ENCODE results near the gene SRRM4. TPM values are rescaled to one million over a fixed set of nuclear protein-coding genes. Genes with fewer than 3 reads are reported as not detected.
A peak's percentile ranks its signal among the peaks of the same experiment; 100 is the strongest.
"Not testable (repeated sequence)": the region's sequence is repeated elsewhere in the genome, so short reads cannot be mapped to it uniquely, and the experiment has no call there.

The SRRM4 gene
- total RNA-seq, 1 donor from 2014 or later = 0.96 TPM

DNA sequence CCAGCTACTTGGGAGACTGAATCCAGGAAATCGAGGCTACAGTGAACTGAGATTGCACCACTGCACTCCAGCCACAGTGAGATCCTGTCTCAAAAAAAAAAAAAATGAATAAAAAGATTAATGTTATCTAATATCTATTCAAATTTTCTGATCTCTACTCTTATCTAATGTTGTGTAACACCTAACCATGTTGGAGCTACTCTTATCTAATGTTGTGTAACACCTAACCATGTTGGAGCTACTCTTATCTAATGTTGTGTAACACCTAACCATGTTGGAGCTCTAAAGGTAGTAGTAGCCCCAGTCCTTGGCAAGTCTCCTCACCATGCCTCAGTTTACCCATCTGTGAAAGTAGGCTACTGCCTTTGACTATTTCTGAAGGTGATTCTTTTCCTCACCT, 26.9 kb downstream of the SRRM4 start:
- DNase-seq (ENCODE audit: low spot score) = not testable (repeated sequence)

- DNase-seq (ENCODE audit: low spot score) = no peak
These were observed 27.4 kb downstream of the SRRM4 start for GRCh38 chr12:119008691-119009221.

DNA sequence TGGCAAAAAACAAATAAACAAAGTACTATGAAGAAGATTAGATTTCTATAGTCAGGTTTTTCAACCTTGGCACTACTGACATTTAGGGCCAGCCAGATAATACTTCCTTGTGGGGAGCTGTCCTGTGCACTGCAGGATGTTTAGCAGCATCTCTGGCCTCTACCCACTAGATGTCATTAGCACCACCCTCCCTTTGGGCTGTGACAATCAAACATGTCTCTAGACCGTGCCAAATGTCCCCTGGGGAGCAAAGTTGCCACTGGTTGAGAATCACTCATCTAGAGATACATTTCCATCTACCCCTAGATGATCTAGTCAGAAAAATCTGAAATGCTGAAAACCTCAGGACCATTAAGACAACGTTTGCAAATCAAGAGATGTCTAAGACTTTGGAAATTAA, 29.9 kb downstream of the SRRM4 start:
- no peak for DNase-seq (ENCODE audit: low spot score)

DNA sequence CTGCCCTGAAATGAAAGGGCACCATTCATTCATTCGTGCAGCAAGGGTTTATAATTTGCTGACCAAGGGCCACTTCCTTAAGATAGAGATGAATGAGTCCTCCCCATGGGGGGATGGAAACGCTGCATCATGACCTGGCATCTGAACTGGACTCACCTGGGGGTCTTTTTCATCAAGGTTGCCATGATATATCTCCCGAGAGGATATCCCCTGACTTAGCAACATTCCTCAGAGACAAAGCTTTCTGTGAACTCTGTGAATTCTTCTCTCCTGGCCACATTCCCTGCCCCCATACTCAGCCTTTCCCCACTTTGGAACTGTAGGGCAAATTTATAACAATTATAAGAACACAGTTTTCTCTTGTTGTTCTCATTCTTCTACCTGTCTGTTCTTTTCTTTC, 30.8 kb downstream of the SRRM4 start:
- DNase-seq (ENCODE audit: low spot score) = no peak

DNA sequence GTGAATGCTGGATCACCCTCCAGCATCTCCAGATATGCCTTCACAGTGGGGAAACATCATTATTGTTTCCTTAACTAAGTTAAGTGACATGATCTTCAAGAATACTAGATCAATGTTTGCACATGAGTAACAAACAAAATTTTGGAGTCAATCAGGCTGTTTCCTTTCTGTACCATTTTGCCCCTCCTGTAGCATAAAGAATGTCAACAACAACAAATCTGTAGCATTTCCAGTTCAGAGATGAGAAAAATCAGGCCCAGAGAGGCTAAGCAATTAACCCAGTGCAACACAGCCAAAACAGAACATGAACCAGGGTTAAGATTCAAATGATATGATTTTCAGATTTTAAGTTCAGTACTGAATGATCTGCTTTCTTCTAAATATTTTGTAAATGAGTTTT, 31.7 kb downstream of the SRRM4 start:
- DNase-seq (ENCODE audit: low spot score) = no peak

DNA sequence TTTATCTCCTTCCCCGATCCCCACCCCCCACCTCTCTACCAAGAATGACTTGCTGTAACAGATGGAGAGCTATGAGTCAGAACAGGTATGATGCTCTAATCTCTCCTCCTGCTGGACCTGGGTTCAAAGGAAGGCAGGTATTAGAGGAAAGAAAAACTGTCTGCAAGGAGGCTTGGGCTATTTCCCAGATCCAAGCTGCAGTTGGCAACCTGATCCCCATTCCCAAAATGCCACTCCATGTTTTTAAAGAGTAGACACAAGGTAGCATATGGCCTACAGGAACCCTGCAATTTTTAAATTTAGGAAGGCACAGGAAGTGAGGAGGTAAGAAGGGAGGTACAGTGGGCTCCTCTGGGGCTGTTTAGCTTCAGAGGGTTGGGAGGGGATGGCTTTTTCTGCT, 33.0 kb downstream of the SRRM4 start:
- DNase-seq (ENCODE audit: low spot score) = no peak

DNA sequence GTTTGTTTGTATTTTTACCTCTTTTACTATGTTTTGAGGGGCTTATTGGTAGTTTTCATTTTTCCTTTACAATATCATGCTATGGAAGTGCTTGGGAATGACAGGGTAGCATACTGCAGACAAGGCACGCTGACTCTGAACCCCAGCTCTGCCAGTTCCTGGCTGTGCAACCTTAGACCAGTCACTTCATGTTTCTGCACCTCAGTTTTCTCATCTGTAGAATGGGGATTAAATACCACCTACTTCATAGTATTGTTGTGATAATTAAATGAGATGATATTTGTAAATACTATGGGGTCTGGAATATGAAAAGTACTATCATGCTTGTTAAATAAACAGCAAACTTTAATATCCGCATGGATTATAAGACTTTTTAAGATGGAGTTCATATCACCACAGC, 35.4 kb downstream of the SRRM4 start:
- no peak for DNase-seq (ENCODE audit: low spot score)

- no peak for DNase-seq (ENCODE audit: low spot score)
These were observed 37.8 kb downstream of the SRRM4 start for GRCh38 chr12:119019166-119019565.

GRCh38 chr12:119020406-119021360, 39.3 kb downstream of the SRRM4 start:
- DNase-seq (ENCODE audit: low spot score) = no peak

DNA sequence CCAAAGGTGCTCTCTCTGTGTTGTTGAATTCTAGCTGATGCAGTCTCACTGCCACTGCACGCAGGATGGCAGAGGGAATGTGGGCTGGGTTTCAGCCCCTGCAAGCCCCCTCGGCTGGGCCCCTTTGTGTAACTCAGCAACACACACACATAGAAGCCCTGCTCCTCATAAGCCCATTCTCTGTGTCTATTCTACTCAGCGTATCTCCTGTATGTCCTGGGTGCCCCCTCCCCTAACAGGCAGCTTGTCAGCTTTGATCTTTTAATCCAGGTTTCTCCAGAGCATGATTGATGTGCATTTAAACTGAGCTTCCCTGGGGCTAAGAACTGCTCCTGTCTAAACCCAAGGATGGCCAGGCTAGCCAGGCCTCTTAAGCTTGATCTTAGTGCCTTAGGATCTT, 43.0 kb downstream of the SRRM4 start:
- no peak for DNase-seq (ENCODE audit: low spot score)

- DNase-seq (ENCODE audit: low spot score) = no peak
These were observed 44.4 kb downstream of the SRRM4 start for GRCh38 chr12:119025786-119026185.

GRCh38 chr12:119033332-119033731, 52.0 kb downstream of the SRRM4 start:
- DNase-seq (ENCODE audit: low spot score) = not testable (repeated sequence)

DNA sequence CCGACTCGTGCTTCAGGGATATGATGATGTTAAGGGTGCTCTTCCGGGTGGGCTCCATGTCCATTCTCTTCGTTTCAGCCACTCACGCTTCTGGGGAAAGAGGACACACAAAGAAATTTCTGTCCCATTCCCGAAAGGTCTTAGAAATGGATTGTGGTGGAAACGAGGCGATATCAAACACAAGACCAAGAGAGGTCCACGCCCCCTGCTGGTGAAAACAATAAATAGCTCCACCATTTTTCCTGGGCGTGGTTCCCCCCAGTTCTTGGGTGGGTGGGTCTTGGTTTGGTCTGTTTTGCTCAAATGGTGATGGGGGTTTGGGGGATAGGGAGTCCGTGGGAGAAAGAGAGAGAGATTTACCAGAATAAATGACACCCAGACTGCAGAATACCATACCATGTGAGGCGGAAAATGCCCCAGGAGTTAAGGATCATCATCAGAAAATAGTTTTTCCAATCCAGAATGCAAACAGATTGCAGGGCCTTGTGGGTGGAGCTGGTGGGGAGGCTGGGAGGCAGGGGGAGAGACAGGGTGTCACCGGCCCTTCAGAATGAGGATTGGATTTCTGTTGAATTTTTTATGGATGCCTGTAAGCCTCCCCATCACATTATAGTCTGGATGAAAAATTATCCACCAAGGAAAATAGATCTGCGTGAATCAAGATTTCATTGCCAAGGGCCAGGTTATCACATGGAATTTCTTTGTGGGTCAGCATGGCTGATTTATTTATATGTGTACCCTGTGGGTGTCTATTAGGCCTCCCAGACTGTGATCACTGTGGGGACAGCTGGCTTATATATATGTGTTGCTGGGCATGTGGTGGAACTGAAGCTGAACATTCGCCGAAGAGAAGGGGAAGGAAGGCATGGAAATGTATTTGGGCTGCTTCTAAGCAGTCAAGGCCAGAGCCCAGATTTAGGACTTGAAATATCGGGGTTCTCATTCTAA, 55.8 kb downstream of the SRRM4 start:
- DNase-seq (ENCODE audit: low spot score) = no peak

DNA sequence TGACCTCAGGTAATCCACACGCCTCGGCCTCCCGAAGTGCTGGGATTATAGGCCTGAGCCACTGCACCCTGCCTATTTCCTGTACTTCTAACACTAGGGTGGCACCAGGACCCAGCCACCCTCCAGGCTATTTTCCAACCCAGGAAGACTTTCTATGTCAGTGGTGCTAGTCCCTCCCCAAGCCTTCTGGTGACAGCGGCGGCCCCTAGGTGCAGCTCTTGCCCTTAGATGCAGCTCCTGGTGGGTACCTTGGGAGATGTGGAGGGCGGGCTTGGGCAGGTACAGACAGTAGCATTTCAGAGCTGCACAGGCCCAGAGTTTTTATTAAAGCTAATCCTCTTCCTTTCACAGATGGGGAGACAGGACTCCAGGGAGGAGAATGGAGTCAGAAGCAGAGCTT, 62.8 kb downstream of the SRRM4 start:
- no peak for DNase-seq (ENCODE audit: low spot score)

DNA sequence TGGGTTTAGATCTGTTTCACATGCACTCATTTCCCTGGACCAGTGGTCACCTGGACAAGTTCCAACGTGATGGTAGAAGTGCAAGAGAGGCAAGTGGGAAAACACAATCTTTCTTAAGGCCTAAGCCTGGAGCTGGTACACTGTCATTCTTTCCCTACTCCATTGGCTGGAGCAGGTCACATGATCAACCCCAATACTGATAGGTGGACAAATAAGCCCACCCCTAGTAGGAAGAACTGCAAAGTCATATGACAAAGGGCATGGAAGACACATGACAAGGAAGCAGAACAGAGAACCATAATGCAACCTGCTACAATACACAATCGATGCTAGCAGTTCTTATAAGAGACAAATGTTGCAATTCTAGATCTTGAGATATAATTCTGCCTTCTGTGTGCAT, 66.3 kb downstream of the SRRM4 start:
- DNase-seq (ENCODE audit: low spot score) = no peak

DNA sequence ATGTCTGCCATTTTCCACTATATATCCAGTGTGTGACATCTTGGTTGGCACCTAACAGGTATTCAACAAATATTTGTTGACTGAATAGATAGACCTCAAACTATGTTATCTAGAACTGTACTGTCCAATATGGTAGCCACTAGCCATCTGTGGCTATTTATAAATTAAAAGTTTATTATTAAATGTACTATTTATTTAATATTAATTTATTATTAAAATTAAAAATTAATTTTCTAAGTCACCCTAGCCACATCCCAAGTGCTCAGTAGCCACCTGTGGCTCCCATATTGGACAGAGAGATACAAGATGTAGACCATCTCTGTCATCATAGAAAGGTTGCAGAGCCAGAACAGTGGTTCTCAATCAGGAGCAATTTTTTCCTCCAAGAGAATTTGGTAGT, 69.3 kb downstream of the SRRM4 start:
- DNase-seq (ENCODE audit: low spot score) = no peak

GRCh38 chr12:119051474-119051873, 70.1 kb downstream of the SRRM4 start:
- DNase-seq (ENCODE audit: low spot score) = no peak

GRCh38 chr12:119052001-119052400, 70.7 kb downstream of the SRRM4 start:
- DNase-seq (ENCODE audit: low spot score) = no peak

DNA sequence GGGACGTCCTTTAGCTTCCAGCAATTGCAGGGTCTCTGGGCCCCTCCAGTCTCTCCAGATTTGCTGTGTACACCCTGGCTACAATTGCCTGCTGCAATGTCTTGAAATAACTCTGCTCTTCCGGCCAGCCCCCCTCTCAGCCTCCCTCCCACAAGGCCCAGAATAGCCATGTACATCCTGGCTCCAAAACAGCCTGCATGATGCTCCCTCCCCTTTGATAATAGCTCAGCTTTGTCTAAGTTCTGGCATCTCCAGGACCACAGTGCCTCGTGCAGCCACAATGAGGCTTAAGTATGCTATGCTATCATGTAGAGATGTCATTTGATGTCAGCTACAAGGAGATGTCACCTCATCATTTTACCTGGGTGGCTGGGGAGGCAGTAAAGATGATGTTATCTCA, 74.6 kb downstream of the SRRM4 start:
- DNase-seq (ENCODE audit: low spot score) = no peak

GRCh38 chr12:119060847-119061796, 79.8 kb downstream of the SRRM4 start:
- peak; percentile 75 for DNase-seq (ENCODE audit: low spot score)

Data from umbilical cord (tissue), 2 donors.